Effector CD8-positive, alpha-beta T cell (primary cell): ENCODE data around the gene TMEM126B.

Experiments
- DNase-seq: peaks from one replicate; lab custom pipeline; 2025; lab: John Stamatoyannopoulos, UW

Gene TMEM126B

GRCh38 chr11:85682330-85683305 lies 54.2 kb downstream of the TMEM126B start:
- peak; percentile 52 for DNase-seq

GRCh38 chr11:85685125-85685819 lies 56.9 kb downstream of the TMEM126B start:
- DNase-seq: no peak

GRCh38 chr11:85685820-85686459 lies 57.5 kb downstream of the TMEM126B start, which contains the start of gene CCDC89:
Gene CCDC89, minus strand, starts transcription at chr11:85686195. Its CDS starts 65 bp downstream, at chr11:85686130.
- DNase-seq: no peak
